ENCODE measurements around the gene NUP205.
"Not testable (repeated sequence)": the region's sequence is repeated elsewhere in the genome, so short reads cannot be mapped to it uniquely, and the experiment has no call there.

The NUP205 gene

GRCh38 chr7:135685306-135686084 lies 127.8 kb downstream of the NUP205 start:
- no peak for DNase-seq (ENCODE audit: low spot score)
- no peak for TF ChIP-seq CTCF (IDR thresholded peaks at IDR 0.05; ENCODE audit: borderline replicate concordance, control extremely low read depth, extremely low read depth, insufficient read depth, missing control alignments)
- in situ Hi-C loops (cut with MboI; ENCODE audit: low sequenced_read_pairs, unreplicated experiment) = no loop called here

DNA sequence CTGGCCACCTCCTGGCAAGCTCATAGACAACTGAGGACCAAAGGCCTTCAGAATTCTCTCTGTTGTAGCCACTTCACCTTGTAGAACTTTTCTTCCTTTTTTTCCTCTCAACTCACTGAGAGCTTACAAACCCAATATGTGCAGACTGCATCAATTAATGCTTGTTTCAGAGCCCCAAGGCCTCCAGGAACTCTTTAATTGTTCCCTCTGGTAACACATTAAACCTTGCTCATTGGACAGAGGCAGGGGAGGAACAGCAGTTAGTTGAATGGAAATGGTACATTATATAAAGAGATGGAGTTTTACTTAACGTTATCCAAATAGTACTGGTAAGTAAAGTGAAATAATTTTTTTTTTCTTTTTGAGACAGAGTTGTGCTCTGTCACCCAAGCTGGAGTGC lies 129.7 kb downstream of the NUP205 start:
- DNase-seq (ENCODE audit: low spot score) = no peak
- in situ Hi-C loops (cut with MboI; ENCODE audit: low sequenced_read_pairs, unreplicated experiment) = no loop called here
- TF ChIP-seq CTCF (IDR thresholded peaks at IDR 0.05; ENCODE audit: borderline replicate concordance, control extremely low read depth, extremely low read depth, insufficient read depth, missing control alignments) = no peak

DNA sequence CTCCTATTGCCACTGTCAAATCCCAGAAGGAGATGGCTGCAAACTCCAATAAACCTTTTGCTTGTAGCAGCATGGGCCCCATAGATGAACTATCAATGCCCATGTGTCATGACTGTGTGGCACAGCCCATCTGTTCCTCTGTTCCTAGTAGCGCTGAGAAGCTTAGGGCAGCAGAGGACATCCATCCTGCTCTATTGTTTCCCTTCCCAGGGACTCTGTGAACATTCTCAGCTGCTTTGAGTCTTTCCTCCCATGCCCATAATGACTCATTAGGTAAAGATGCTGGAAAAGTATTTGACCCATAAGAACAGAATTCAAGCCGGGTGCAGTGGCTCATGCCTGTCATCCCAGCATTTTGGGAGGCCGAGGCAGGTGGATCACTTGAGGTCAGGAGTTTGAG lies 132.8 kb downstream of the NUP205 start:
- in situ Hi-C loops (cut with MboI; ENCODE audit: low sequenced_read_pairs, unreplicated experiment) = no loop called here
- no peak for TF ChIP-seq CTCF (IDR thresholded peaks at IDR 0.05; ENCODE audit: borderline replicate concordance, control extremely low read depth, extremely low read depth, insufficient read depth, missing control alignments)
- DNase-seq (ENCODE audit: low spot score) = no peak

GRCh38 chr7:135692055-135692454 lies 134.3 kb downstream of the NUP205 start:
- in situ Hi-C loops (cut with MboI; ENCODE audit: low sequenced_read_pairs, unreplicated experiment) = no loop called here
- no peak for TF ChIP-seq CTCF (IDR thresholded peaks at IDR 0.05; ENCODE audit: borderline replicate concordance, control extremely low read depth, extremely low read depth, insufficient read depth, missing control alignments)
- DNase-seq (ENCODE audit: low spot score) = no peak

DNA sequence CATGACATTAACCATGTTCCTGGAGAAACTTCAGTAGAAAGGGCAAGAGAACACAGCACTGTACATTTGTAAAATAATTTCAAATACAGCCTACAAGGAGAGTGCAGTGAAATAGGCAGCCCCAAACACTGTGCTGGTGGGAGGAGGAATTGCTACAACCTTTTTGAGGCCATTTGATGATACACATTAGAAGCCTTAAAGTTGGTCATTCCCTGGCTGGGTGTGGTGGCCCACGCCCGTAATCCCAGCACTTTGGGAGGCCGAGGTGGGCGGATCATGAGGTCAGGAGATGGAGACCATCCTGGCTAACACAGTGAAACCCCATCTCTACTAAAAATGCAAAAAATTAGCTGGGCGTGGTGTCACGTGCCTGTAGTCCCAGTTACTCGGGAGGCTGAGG lies 134.9 kb downstream of the NUP205 start:
- DNase-seq (ENCODE audit: low spot score); in situ Hi-C loops (cut with MboI; ENCODE audit: low sequenced_read_pairs, unreplicated experiment): not testable (repeated sequence)

- in situ Hi-C loops (cut with MboI; ENCODE audit: low sequenced_read_pairs, unreplicated experiment) = no loop called here
- no peak for TF ChIP-seq CTCF (IDR thresholded peaks at IDR 0.05; ENCODE audit: borderline replicate concordance, control extremely low read depth, extremely low read depth, insufficient read depth, missing control alignments)
- no peak for DNase-seq (ENCODE audit: low spot score)
These were observed 135.8 kb downstream of the NUP205 start for GRCh38 chr7:135693558-135693957.

GRCh38 chr7:135697276-135698049 lies 139.7 kb downstream of the NUP205 start:
- no peak for DNase-seq (ENCODE audit: low spot score)
- TF ChIP-seq CTCF (IDR thresholded peaks at IDR 0.05; ENCODE audit: borderline replicate concordance, control extremely low read depth, extremely low read depth, insufficient read depth, missing control alignments) = no peak
- in situ Hi-C loops (cut with MboI; ENCODE audit: low sequenced_read_pairs, unreplicated experiment) = no loop called here
